ENCODE data around the gene TFE3.

Gene TFE3

DNA sequence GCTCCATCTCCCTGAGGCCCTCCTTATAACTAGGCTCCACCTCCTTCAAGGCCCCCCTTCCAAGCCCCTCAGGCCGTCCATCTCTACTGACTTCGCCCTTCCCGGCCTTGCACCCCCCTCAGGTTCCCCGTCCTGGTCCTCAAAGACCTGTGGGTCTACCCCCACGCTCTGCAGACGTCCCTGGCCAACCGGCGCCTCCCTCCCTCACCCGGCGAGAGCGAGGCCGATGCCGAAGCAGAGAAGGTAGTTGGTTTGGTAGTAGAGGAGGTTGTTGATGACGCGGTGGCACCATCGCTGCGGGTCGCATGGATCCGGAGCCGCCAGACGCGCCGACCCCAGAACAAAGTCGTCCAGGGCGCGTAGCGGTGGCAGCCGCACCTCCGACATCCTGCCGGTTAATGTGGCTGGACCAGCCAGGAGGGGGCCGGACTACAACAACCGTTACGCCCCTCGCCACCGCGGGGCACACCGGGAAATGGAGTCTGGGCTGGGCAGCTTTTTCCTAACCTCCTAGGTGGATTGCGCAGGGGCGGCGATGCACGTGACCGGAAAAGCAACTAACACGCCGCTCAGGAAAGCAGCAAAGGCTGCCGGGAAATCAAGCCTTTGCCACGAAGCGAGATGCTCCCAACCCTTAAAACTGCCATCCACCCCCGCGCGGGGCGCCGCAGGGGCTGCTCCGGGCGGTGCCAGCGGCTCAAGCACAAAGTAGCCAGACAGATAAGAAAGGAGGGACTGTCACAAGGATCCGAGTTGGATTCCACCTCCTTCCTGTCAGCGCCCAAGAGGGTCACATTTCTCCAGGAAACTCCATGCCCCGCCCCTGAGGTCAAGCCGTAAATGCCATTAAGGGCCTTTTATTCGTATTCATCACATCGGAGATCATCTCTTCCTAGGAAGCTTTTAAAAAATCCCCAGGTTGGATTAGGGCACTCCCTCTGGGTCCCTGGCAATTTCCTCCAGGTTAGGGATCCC, 30.7 kb upstream of the TFE3 start, which contains the start of gene PRAF2:
Gene PRAF2, minus strand, starts transcription at position 402 of the 975 bp plus-strand sequence. Its CDS starts 15 bp downstream, at position 387.
- H3K27ac ChIP-seq = peak within 1 kb of the TSS; percentile 65
- TF ChIP-seq, protein P1, sequence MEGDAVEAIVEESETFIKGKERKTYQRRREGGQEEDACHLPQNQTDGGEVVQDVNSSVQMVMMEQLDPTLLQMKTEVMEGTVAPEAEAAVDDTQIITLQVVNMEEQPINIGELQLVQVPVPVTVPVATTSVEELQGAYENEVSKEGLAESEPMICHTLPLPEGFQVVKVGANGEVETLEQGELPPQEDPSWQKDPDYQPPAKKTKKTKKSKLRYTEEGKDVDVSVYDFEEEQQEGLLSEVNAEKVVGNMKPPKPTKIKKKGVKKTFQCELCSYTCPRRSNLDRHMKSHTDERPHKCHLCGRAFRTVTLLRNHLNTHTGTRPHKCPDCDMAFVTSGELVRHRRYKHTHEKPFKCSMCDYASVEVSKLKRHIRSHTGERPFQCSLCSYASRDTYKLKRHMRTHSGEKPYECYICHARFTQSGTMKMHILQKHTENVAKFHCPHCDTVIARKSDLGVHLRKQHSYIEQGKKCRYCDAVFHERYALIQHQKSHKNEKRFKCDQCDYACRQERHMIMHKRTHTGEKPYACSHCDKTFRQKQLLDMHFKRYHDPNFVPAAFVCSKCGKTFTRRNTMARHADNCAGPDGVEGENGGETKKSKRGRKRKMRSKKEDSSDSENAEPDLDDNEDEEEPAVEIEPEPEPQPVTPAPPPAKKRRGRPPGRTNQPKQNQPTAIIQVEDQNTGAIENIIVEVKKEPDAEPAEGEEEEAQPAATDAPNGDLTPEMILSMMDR (conservative IDR thresholded peaks at IDR 0.05) = no peak
- TF ChIP-seq ZFX (IDR thresholded peaks at IDR 0.05) = no peak

GRCh38 chrX:49072712-49073095, 29.5 kb upstream of the TFE3 start:
- H3K27ac ChIP-seq = no peak overlapping the region
- no peak for TF ChIP-seq ZFX (IDR thresholded peaks at IDR 0.05)
- TF ChIP-seq, protein P1 (conservative IDR thresholded peaks at IDR 0.05) = no peak

GRCh38 chrX:49071877-49072711, 28.9 kb upstream of the TFE3 start:
- no peak overlapping the region for H3K27ac ChIP-seq
- TF ChIP-seq ZFX (IDR thresholded peaks at IDR 0.05) = no peak
- TF ChIP-seq, protein P1 (conservative IDR thresholded peaks at IDR 0.05) = no peak

DNA sequence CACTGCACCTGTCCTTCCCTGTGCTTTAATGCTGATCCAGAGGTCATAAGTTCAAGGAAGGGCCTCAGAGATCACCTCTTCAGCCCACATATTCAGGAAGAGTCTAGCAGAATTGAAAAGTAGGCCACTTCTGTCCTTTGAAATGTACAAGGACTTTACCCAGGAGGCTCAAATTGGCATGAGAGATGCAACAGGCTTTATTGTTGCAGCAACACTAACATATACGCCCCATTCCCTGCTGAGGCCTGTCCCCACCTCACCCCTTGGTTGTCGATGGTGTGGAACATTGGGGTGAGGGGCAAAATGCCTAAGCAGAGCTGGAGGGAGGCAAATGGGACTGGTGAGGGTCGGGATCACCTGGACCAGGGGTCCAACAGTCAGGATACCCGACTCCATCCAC, 27.8 kb upstream of the TFE3 start:
- no peak overlapping the region for H3K27ac ChIP-seq
- TF ChIP-seq ZFX (IDR thresholded peaks at IDR 0.05) = no peak
- TF ChIP-seq, protein P1 (conservative IDR thresholded peaks at IDR 0.05) = no peak

GRCh38 chrX:49069038-49069437, 25.9 kb upstream of the TFE3 start:
- no peak for TF ChIP-seq ZFX (IDR thresholded peaks at IDR 0.05)
- TF ChIP-seq, protein P1 (conservative IDR thresholded peaks at IDR 0.05) = no peak
- H3K27ac ChIP-seq = no peak overlapping the region

GRCh38 chrX:49067285-49068120, 24.3 kb upstream of the TFE3 start:
- H3K27ac ChIP-seq = no peak overlapping the region
- TF ChIP-seq, protein P1 (conservative IDR thresholded peaks at IDR 0.05) = no peak
- no peak for TF ChIP-seq ZFX (IDR thresholded peaks at IDR 0.05)

Measured in C4-2B (cell line).